Measurements from ENCODE around the gene TKFC.

TKFC gene

GRCh38 chr11:61332797-61333549 is at the start of gene TKFC, which contains the start of gene DDB1:
TKFC (plus strand) TSS chr11:61333228; CDS start chr11:61334729, 1,501 bp downstream.
DDB1 (minus strand) TSS chr11:61333105; CDS start chr11:61332968, 137 bp downstream.
- peak; percentile 93 to 95 for DNase-seq (ENCODE audit: low read depth in 2 of 2)

DNA sequence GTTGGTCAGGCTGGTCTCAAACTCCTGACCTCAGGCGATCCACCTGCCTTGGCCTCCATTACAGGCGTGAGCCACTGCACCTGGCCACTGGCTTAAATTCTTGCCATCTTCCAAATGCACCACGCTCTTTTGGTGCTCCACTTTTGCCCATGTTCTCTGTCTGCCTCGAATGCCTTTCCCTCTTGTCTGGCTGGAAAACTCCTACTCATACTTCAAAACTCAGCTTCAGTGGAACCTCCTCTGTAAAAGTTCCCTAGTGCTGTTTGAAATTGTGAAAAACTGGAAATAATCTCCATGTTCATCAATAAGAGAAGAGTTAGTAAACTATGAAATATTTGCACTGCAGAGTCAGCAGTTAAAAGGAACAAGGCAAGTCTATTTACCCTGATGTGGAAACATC is 49.4 kb upstream of the TKFC start:
- no peak for DNase-seq (ENCODE audit: low read depth in 2 of 2)

DNA sequence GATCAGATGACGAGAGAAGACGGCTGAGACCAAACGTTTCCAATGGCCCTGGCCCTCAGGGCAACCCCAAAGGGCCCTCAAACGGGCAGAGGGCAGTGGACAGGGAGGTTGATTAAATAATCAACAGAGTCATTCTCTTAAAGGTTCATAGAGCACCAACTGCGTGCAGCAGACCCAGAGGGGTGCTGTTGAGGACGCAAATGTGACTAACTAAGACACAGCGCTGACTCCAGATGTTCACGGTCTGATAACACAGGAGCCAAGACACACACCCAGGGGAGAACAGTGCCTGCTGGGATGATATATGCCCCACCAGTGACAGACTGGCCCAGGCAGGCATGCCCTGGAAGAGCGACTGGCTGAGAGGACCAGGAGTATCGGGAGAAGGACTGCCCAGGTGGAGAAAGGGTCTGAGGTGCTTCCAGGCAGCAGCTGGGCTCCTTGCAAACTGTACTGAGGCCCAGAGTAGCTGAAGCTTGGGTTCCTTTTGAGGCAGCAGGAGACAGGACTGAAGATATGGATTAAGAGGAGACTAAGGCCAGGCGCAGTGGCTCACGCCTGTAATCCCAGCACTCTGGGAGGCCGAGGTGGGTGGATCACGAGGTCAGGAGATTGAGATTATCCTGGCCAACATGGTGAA is 45.6 kb upstream of the TKFC start:
- no peak for DNase-seq (ENCODE audit: low read depth in 2 of 2)

- no peak for DNase-seq (ENCODE audit: low read depth in 2 of 2)
Observed at GRCh38 chr11:61290905-61291690, 41.9 kb upstream of the TKFC start.

DNA sequence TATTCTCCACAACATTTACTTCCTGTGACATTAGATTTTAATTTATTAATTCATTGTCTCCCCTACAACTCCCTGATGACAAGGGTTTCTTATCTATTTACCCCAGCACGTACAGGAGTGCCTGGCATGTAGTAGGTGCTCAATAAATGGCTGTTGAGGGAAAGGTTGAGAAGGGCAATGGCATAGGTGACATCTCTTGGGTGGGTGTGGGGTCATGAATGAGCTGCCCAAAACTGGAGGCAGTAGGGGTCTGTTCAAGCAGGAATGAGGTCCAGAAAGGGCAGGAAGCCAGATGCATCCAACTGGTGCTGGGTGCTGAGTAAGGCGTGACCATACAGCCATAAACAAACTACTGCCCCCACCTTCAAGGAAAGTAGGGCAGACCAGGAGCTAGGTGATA is 40.7 kb upstream of the TKFC start:
- DNase-seq (ENCODE audit: low read depth in 2 of 2) = no peak

GRCh38 chr11:61293867-61294716 is 38.9 kb upstream of the TKFC start:
- DNase-seq (ENCODE audit: low read depth in 2 of 2) = no peak

DNA sequence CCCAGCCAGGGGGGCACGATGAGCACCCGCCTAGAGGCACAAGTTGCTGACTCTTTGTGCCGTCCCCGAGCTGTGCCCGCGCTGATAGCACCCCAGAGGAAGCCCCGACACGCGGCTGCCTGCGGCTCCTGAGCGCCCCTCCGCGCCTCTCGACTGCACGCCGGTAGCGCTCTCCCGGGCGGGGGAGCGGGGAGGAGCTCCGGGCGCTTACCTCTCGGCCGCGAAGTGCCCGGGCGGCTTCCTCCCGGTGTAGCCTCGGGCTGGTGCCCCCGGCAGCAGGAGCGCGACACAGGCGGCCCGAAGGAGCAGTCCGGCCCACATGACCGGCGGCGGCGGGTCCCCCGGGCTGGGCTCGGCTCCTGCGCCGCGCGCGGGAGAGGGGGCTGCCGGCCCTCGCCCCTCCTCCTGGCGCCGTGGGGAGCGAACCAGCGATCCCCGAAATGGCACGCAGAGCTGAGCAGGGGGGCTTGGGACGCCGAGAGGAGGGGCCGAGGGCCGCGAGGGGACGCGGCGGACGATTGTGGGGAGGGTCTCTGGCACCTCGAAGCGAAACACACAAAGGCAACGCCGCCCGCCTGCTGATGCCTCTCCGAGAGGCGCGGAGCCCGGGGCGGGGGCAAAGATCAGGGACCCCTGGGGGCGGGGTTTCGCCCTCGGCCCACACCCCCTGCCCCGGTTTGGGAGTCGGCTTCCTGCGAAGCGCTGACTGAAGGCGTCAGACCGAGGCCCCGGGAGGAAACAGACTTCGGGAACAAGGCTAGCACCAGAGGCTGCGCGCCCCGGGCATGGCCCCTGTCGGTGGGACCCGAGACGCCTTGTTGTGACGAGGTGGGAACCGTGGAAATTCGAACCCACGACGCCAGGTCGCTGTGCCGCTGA is 38.1 kb upstream of the TKFC start, which contains the start of gene VWCE:
Gene VWCE (minus strand): TSS at position 600 of the 879 bp plus-strand sequence. CDS start 279 bp downstream, at position 321.
- peak; percentile 25 to 37 for DNase-seq (ENCODE audit: low read depth in 2 of 2)

GRCh38 chr11:61295596-61295926 is 37.5 kb upstream of the TKFC start:
- no peak for DNase-seq (ENCODE audit: low read depth in 2 of 2)

GRCh38 chr11:61297341-61297740 is 35.7 kb upstream of the TKFC start:
- no peak for DNase-seq (ENCODE audit: low read depth in 2 of 2)

GRCh38 chr11:61297746-61298145 is 35.3 kb upstream of the TKFC start:
- no peak for DNase-seq (ENCODE audit: low read depth in 2 of 2)

- no peak for DNase-seq (ENCODE audit: low read depth in 2 of 2)
Observed at GRCh38 chr11:61298663-61299244, 34.3 kb upstream of the TKFC start.

- no peak for DNase-seq (ENCODE audit: low read depth in 2 of 2)
Observed at GRCh38 chr11:61302550-61302949, 30.5 kb upstream of the TKFC start.

- DNase-seq (ENCODE audit: low read depth in 2 of 2) = no peak
Observed at GRCh38 chr11:61303725-61304124, 29.3 kb upstream of the TKFC start.

GRCh38 chr11:61305417-61305816 is 27.6 kb upstream of the TKFC start:
- no peak for DNase-seq (ENCODE audit: low read depth in 2 of 2)

GRCh38 chr11:61306221-61306620 is 26.8 kb upstream of the TKFC start:
- no peak for DNase-seq (ENCODE audit: low read depth in 2 of 2)

- DNase-seq (ENCODE audit: low read depth in 2 of 2) = no peak
Observed at GRCh38 chr11:61307354-61307753, 25.7 kb upstream of the TKFC start.

DNA sequence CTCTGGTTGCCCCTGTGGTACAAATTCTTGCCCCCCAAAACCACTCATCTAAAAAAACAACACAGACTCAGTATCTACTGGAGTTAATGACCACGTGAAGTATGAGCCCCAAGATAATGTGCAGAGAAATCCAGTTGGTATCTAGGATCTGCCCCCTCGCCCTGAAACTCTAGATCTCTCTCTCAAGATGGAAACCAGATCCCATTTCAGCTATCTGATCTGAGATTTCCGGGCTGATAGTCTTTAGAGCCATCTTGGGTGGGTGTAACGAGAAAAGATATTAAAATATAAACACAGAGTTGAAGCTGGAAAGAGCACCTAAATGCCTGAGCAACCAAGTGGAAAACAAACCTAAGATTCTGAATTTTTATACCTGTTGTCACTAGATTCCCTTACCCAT is 23.9 kb upstream of the TKFC start:
- DNase-seq (ENCODE audit: low read depth in 2 of 2) = no peak

- DNase-seq (ENCODE audit: low read depth in 2 of 2) = no peak
Observed at GRCh38 chr11:61309739-61310138, 23.3 kb upstream of the TKFC start.

DNA sequence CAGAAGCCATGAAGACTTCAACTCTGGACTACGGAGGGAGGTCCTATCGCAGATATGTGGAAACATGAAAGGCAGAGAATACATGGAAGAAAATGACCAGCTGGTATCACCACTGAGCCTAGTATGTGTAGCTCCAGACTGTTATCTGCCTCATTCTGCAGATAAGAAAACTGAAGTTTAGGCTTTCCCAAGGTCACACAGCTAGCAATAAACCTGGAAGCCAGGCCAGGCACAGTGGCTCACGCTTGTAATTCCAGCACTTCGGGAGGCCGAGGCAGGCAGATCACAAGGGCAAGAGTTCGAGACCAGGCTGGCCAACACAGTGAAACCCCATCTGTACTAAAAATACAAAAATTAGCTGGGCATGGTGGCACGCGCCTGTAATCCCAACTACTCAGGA is 22.3 kb upstream of the TKFC start:
- DNase-seq (ENCODE audit: low read depth in 2 of 2) = no peak

DNA sequence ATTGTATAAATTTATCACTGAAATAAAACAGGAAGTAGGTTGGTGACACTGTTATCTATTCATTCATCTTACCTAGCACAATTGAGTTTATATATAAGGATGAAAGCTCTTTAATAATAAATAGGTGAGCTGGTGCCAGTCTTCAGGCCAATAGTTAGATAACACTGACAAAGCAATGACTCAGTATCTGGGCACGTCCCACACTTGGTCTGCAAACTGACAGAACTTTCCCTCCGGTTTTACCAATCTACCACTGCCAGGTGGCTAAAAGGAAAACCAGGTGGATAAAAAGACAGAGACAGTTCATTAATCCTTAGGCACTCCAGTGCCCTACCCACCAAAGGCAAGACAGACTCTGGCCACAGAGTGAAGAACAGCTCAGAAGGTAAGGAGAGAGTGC is 17.8 kb upstream of the TKFC start:
- DNase-seq (ENCODE audit: low read depth in 2 of 2) = no peak
